NCI-H226 (cell line): ENCODE measurements around the gene VTI1A.
"Not testable (repeated sequence)": the region's sequence is repeated elsewhere in the genome, so short reads cannot be mapped to it uniquely, and the experiment has no call there.

Experiments used
- DNase-seq: peaks from one replicate; pipeline ENCODE4 v3.0.0-alpha.2; 2015

VTI1A gene

DNA sequence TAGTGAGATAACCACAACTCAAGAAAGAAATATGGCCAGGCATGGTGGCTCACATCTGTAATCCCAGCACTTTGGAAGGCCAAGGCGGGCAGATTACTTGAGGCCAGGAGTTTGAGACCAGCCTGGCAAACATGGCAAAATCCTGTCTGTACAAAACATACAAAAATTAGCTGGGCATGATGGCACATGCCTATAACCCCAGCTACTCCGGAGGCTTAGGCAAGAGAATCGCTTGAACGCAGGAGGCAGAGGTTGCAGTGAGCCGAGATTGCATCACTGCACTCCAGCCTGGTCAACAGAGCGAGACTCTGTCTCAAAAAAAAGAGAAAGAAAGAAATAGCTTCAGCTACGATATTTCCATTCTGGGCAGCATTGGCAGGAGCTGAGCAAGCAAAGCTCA, 143.8 kb downstream of the VTI1A start:
- DNase-seq = not testable (repeated sequence)

DNA sequence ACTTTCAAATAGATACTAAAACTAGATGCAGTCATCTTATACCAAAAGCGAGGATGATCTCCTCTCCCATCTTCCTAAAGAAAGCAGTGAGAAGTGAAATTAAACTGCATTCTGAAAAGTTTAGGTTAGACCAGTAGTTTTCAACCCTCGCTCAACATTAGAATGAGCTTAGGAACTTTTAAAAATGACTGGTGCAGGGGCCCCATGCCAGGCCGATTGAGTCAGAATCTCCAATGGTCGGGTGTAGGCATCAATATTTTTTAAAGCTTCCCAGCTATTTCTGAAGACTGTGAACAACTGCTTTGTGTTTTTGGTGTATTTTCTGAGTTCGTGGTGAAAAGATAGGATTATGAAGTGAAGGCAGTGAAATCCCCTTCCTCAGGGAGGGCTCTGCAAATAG, 146.0 kb downstream of the VTI1A start:
- no peak for DNase-seq

GRCh38 chr10:112601214-112602090, 154.4 kb downstream of the VTI1A start:
- no peak for DNase-seq

GRCh38 chr10:112603062-112603461, 156.0 kb downstream of the VTI1A start:
- DNase-seq = no peak

DNA sequence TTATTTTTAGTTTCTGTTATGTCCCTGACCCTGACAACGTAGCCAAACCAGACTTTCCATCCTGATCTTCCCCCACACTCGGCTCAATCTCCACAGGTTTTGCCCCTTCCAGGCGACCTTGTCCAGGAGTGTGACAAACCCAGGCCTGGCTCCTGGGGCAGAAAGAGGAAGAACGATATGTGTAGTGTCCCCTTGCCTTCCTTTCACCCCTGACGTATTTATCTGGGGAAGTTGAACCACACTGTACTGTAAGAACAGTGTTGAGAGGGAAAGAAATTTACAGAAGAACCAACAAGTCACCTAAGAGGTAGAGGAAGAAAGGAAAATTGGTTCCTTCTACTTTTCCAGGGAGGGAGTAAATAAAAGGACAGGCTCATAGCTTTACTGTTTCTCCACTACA, 158.0 kb downstream of the VTI1A start:
- no peak for DNase-seq

DNA sequence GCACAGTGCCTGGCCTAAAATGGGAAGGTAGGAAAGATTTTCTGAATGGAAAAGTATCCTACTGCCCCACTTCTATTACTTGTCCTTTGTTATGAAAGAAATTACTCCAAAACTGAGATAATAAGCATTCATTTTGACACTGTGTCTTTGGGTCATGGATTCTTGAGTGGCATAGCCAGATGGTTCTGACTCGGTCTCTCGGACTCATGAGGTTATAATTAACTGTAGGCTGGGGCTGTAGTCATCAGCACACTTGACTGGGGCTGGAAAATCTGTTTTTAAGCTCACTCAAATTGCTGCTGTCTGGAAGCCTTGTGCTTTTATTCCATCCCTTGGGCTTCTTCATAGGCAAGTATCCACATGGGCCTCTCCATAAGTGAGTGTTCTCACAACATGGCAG, 160.5 kb downstream of the VTI1A start:
- no peak for DNase-seq

DNA sequence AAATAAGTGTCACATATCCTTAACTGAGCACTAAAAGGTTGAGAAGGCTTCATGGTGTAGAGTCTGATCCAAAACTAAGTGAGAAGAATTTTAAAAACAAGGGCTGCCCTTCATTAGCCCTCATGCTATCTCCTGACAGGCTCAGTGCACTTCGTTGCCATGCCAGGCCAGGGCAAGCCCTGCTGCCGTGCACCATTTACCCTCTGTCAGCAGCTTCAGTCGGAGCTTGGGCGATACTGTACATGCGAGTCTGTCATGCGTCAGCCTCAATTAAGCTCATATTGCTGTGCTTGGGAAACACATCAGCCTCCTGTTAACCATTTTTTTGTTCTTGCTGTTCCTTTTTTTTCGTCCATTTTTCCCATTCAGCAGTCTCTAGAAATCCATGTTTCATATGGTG, 166.6 kb downstream of the VTI1A start:
- no peak for DNase-seq

- no peak for DNase-seq
These were observed 167.1 kb downstream of the VTI1A start for GRCh38 chr10:112614072-112614471.

GRCh38 chr10:112614586-112614985, 167.6 kb downstream of the VTI1A start:
- no peak for DNase-seq

GRCh38 chr10:112615269-112615668, 168.3 kb downstream of the VTI1A start:
- no peak for DNase-seq

- DNase-seq = no peak
These were observed 169.6 kb downstream of the VTI1A start for GRCh38 chr10:112616647-112617046.

DNA sequence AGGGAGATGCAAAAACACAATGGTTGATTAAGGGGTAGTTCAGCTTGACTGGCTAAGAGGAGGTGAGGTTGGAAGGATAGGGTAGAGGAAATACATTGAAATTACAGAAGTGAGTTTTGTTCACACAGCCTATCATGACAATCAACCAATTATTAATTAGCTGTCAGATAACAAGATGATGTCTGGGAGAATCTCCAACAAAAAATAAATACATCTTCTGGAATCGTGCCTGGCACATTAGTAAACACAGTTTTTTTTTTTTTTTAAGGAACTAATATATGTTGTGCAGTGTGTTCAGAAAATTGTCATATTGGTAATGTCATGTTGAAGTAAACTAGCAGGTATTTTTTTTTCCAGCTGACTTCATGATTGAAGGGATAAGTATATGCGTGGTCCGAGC, 171.8 kb downstream of the VTI1A start:
- no peak for DNase-seq

- DNase-seq = no peak
These were observed 172.5 kb downstream of the VTI1A start for GRCh38 chr10:112619556-112619955.

- DNase-seq = no peak
These were observed 175.8 kb downstream of the VTI1A start for GRCh38 chr10:112622786-112623185.

DNA sequence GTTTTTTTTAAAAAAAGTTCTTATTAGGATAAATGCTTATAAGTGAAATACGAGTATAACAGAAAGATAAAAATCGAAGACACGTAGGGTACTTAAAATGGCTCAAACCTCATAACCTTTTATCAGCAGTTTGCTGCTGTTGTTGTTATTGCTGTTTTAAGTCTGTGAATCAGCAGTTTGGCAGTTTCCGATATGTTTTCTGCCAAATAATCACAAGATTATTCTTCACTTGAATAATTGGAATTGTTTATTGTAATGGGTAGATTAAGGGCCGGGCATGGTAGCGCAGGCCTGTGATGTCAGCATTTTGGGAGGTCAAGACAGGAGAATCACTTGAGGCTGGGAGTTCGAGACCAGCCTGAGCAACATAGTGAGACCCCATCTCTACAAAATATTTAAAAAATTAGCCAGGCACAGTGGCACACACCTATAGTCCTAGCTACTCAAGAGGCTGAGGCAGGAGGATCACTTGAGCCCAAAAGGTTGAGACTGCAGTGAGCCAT, 177.6 kb downstream of the VTI1A start:
- no peak for DNase-seq

DNA sequence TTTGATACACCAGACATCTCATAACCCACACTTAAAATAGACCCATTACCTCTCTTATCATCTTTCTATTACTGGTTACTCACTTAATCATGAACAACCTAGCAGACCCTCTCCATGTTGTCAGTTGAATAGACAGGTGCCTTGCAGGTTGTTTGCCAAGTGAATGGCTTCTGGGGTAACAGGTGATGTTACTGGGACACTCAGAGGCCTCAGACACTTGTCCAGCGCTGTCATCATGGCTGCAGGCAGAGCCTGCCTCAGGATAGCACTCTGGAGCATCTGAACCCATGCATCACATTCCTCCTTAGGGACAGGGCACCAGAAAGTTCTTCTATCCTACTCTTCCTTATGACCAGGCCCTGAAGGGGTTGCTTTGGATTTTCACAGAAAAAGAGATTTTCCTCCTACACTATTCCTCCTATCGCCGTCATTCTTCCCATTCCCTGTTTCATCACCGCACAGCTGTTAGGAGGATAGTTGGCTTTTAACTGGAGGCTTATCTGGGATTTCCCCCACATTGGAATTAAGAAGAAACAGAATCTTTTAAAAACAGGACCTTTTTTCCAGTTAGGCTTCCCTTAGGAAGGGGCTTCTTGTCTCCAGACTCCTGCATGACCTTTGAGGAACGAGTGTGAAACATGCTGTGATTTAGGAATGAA, 182.1 kb downstream of the VTI1A start:
- DNase-seq = no peak

GRCh38 chr10:112631501-112632400, 184.7 kb downstream of the VTI1A start:
- DNase-seq = no peak

DNA sequence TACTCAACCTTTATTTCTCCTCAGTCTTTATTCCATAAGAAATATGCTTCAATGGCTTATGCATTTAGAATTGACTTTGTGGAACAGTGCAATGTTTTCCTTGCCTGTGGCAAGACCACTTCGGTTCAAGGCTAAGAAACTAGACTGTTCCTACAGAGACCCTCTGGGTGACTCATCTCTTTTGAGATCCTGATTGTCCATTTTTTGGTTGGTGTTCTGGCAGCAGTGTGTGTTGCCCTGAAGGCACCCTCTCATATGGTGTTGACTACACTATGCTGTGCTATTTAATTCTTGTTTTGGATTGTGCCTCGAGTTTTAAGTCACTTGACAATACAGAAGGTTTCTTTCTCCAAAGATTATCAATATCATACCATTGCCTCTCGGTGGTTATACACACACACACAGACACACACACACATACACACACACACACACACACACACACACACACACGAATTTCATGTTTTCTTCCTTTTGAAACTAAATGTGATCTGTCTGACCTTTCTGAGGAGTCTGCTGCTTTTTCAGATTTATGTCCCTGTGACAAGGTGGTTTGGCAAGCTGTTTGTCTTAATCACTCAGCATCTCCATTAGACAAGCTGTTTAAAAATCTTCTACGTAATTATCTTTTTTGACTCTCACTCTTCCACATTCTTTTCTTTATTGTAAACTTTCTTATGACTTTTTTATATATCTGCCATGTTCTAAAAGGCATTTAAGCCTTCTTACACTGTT, 187.2 kb downstream of the VTI1A start:
- no peak for DNase-seq

DNA sequence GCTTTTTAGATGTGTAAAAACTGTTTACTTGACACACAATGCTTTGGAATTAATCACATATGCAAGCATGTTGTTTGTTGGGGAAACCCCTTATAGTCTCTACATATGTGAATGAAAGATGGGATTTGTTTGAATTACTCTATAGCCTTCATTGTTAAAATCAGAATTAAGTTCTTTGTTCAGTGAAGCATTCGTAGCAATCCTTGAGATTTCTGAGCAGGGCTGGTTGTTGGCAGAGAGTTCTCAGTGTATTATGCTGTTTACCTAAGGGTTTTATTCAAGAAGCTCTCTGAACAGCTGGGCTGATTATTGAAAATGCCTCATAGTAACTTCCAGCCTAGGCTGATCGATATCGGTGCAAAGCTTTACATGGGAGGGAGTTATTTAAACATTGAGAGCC, 190.9 kb downstream of the VTI1A start:
- no peak for DNase-seq

- DNase-seq = no peak
These were observed 192.3 kb downstream of the VTI1A start for GRCh38 chr10:112639298-112639697.

GRCh38 chr10:112640638-112641037, 193.6 kb downstream of the VTI1A start:
- DNase-seq = no peak

- DNase-seq = no peak
These were observed 196.7 kb downstream of the VTI1A start for GRCh38 chr10:112643600-112644264.
